Stimulated activated naive CD8-positive, alpha-beta T cell treated with anti-CD3 and anti-CD28 coated beads, Interleukin-15, Interleukin-2, amounts not matched to agents 100 U/mL and 50 U/mL, for 24 hours (primary cell): ENCODE measurements around the gene RANBP1.

Experiments
- ATAC-seq: fragments of 150-1000 bp; cut with Tn5 transposase; one replicate; pipeline ENCODE4 v1.10.0; 2021
- DNase-seq: peaks from one replicate; pipeline ENCODE4 v3.0.0; 2021

The RANBP1 gene

DNA sequence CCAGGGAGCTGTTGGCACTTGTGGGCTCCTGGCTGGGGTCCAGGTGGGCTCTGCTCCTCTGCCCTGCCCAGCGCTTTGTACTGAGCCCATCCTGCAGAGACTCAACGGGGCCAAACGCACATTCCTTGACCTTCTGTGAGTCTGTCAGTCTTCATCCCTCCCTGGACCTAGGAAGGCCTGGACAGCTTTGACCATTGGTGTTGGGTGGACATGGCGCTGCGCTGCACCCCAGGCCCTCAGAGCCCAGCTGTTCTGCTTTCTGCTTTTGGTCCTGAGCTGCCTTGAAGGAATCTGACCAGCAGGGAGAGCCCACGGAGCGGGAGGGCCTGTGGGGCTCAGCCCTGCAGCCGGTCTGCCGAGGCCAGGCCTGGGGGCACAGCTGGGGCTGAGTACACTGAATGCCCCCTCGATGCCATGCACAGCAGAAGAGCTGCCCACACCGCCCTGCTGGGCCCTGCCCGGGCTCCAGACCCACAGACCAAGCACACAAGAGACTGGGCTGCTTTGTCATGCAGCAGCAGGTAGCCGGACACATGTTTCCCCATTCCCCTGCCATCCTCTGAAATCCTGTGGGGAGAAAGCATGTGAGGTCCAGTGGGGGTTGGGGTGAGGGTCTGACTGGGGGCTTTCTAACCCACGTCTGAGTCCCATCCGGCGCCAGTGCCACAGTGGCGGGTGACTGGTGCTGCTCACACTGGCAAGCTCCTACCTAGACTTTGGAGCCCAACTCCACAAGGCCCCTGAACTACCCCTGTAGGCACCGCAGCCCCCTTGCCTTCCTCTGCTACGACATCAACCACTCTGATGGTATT lies 59.1 kb downstream of the RANBP1 start:
- ATAC-seq (no peak), DNase-seq (no peak)

DNA sequence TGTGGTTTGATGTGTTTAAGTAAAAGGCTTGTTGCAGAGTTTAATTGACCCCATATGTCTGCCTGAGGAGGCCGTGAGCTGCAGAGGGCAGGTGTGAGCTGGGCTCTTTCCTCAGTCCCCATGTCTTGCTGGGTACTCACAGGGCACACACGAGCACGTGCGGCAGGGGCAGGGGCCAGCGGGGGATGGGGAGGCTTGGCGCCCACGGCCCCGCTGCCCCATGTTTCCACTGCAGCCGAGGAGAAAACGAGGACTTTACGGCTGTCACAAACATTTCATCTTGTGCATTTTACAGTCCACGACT lies 59.6 kb downstream of the RANBP1 start:
- DNase-seq (no peak), ATAC-seq (no peak)

DNA sequence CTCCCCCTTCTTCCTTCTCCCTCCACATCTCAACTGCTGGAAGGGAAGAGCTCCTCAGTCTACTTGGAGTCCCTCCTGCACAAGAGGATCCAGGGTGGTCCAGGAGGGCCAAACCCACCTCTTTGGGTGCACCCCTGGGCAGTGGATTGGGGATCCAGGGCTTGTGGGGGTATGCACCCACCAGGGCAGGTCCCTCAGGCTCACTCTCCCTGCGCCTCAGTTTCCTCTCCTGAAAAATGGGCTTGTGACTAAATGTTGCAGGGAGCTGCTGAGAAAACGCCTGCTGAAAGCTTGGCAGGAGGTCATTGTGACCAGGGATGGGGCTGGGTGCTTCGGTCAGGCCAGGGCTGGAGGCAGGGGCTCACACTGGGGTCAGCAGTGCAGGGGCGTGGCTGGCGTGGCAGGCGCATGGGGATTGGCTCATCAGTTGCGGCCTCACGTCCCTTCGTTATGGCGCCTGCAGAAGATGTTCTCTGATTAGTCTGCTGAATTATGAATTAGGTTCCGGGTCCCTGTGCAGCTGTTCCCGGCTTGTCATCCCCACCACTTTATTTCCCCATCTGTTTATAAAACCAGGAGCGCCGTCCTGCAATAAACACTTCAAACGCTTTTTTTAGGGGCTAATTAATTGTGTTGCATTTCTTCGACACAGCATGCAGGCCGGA lies 60.6 kb downstream of the RANBP1 start:
- ATAC-seq = no peak
- no peak for DNase-seq
